ENCODE results near the gene PMAIP1.

- no peak for TF ChIP-seq POLR2A (IDR thresholded peaks at IDR 0.05)
- TF ChIP-seq CTCF (IDR thresholded peaks at IDR 0.05) = no peak
Observed at GRCh38 chr18:59916746-59917145, 16.9 kb downstream of the PMAIP1 start.

All from esophagus squamous epithelium (tissue), 4 donors.